ENCODE measurements around the gene FIBP. TPM values are rescaled to one million over a fixed set of nuclear protein-coding genes. Genes with fewer than 3 reads are reported as not detected.

FIBP gene
- total and polyA plus RNA-seq, 12 donors: 44.0 to 88.4 (median 49.9) TPM

DNA sequence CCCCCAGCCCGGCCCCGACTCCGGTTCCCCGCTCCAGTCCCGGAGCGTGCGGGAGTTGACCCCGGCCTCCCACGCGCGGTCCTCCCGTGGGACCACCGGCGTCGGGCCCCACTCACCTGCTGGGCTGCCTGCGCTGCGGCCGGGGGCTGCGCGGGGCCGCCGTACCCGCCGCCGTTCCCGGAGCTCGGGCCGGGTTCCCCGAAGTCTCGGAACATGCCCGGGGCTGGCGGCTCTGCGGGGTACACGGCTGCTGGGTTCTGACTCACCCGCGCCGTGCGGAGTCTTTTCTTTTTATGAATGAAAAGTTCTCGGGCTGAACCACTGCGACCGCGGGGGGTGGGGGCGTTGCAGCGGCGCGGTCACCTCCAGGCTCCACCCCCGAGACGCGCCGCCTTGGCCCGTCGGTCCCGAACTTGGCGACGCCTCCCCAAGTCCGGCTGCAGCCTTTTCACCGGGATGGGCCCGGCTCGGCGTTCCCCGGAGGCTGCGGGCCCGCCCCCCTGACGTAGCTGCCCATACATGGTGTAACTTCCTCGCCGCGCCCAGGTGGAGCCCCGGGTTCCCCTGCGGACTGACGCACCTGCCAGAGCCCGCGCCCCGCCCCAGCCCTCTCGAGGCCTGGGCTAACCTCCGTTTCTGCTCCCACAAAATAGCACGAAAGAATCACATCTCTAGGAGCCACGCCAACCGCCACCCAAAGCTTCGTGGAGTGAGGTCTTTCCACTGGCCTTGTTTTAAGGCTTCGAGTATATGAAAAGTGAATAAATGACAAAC is 12.0 kb upstream of the FIBP start, which contains the start of gene FOSL1:
TSS of gene FOSL1 (minus strand) at position 264 of the 774 bp plus-strand sequence. CDS start at position 215, 49 bp downstream.
- intact Hi-C loops (cut with DNase I): no loop called here
- H3K27me3 ChIP-seq: peaks cover 0 to 9% (median 4%) of the 10 kb centered on the region in 7 donors
- WGBS, 2 donors: 2% methylated on average over 74 to 80 of the region's 80 CpGs
- TF ChIP-seq, protein P1, sequence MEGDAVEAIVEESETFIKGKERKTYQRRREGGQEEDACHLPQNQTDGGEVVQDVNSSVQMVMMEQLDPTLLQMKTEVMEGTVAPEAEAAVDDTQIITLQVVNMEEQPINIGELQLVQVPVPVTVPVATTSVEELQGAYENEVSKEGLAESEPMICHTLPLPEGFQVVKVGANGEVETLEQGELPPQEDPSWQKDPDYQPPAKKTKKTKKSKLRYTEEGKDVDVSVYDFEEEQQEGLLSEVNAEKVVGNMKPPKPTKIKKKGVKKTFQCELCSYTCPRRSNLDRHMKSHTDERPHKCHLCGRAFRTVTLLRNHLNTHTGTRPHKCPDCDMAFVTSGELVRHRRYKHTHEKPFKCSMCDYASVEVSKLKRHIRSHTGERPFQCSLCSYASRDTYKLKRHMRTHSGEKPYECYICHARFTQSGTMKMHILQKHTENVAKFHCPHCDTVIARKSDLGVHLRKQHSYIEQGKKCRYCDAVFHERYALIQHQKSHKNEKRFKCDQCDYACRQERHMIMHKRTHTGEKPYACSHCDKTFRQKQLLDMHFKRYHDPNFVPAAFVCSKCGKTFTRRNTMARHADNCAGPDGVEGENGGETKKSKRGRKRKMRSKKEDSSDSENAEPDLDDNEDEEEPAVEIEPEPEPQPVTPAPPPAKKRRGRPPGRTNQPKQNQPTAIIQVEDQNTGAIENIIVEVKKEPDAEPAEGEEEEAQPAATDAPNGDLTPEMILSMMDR (IDR thresholded peaks at IDR 0.05): peak in 1 of 9 donors; percentile 9
- H3K27ac ChIP-seq: peak within 1 kb of the TSS in 7 of 10 donors; percentile 10 to 93 (median 61)
- peak within 1 kb of the TSS; percentile 41 to 79 (median 61) for H3K4me3 ChIP-seq
- peaks cover 6 to 25% (median 17%) of the 10 kb centered on the region in 9 donors for H3K4me1 ChIP-seq
- peaks cover 0 to 6% (median 0%) of the 10 kb centered on the region in 9 donors for H3K36me3 ChIP-seq
- H3K9me3 ChIP-seq: no peaks in the 10 kb centered on the region
- DNase-seq (peak; percentile 86 to 88), ATAC-seq (peak; percentile 88 to 95 (median 91))

DNA sequence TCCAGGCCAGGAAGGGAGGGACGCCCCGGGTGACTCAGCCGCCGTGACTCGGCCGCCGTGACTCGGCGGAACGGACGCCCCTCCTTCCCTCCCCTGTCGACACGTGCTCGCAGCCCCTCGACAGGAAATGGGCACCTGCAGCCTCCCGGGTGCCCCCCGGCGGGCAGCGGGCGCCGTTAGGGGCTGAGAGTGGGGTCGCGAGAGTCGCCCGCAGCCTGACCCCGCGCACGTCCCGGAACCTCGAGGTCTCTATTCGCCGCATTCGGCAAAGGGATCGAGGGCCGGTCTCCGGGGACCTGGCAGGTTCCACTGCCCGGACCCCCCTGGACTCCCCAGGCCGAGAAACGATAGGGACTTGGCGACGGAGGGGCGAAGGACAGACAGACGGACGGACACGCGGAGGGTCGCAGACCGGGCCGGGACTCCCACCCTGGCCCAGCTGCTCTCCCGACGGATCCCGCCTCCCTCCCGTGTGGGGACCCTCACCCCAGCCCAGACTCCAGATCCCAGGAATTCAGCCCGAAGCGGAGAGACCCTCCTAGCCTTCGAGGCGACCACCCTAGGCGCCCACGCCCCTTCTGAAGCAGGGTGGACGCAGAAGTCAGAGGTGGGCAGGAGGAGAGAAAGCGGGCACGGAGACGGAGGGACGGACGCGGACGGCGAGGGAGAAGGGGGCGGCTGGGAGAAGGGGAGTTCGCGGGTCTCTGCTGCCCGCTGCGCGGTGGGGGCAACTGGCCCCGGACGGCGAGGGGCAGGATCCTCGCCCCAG is 11.3 kb upstream of the FIBP start:
- Histone ChIP-seq H3K4me1 (peaks cover 7 to 30% (median 19%) of the 10 kb centered on the region in 9 donors), H3K36me3 (peaks cover 0 to 6% (median 0%) of the 10 kb centered on the region in 9 donors), H3K27me3 (peaks cover 0 to 9% (median 4%) of the 10 kb centered on the region in 7 donors), H3K9me3 (no peaks in the 10 kb centered on the region), H3K4me3 (peak overlapping the region; percentile 41 to 79 (median 61)), H3K27ac (peak overlapping the region in 7 of 10 donors; percentile 10 to 93 (median 61))
- DNase-seq (peak; percentile 51 to 62), ATAC-seq (peak; percentile 22 to 79 (median 64))
- TF ChIP-seq, protein P1 (IDR thresholded peaks at IDR 0.05): no peak
- intact Hi-C loops (cut with DNase I): no loop called here
- WGBS, 2 donors: 2% methylated on average over 65 to 78 of the region's 78 CpGs

DNA sequence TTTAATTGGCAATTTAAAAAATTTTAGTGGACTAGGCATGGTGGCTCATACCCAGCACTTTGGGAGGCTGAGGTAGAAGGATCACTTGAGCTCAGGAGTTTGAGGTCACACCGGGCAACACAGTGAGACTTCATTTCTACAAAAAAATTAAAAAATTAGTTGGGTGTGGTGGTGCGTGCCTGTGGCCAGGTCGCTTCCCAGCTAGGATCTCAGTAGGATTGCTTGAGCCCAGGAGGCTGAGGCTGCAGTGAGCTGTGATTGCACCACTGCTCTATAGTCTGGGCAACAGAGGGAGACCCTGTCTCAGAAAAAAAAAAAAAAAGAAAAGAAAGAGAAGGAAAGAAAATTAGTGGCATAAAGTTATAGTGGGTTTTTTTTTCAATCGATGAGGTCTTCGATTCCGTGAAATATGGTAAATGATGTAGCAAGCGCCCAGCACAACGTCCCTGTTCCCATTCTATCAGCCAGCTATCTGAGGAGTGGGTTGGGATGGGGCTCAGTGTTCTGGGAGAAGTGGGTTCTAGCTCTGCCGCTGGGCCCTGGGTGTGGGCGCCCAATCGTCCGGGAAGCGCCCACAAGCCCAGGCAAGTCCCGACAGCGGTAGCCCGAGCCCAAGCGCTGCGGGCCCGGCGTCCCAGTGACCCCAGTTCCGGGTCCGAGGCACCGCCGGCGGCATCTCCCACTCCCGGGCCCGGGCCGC is 10.5 kb upstream of the FIBP start:
- 29 to 33% methylated on average over 21 to 28 of the region's 28 CpGs for WGBS, 2 donors
- TF ChIP-seq, protein P1 (IDR thresholded peaks at IDR 0.05): no peak
- intact Hi-C loops (cut with DNase I): no loop called here
- ATAC-seq (no peak), DNase-seq (no peak)
- Histone ChIP-seq H3K36me3 (peaks cover 0 to 6% (median 0%) of the 10 kb centered on the region in 9 donors), H3K4me3 (peak overlapping the region; percentile 41 to 79 (median 61)), H3K27me3 (peaks cover 0 to 9% (median 4%) of the 10 kb centered on the region in 7 donors), H3K4me1 (peaks cover 7 to 38% (median 27%) of the 10 kb centered on the region in 9 donors), H3K27ac (peak overlapping the region in 6 of 10 donors; percentile 10 to 93 (median 62)), H3K9me3 (no peaks in the 10 kb centered on the region)
